A673 (cell line): ENCODE measurements around the gene UBXN2A. TPM values are rescaled to one million over a fixed set of nuclear protein-coding genes. Genes with fewer than 3 reads are reported as not detected.

Experiments
- BruUV-seq: library from RNA; stranded (reverse); fragments of 400-500 nt; replicated peaks from 2 replicates; lab custom pipeline; 2021; lab: Mats Ljungman, UMichigan
- CTCF ChIA-PET: fragments of 300-600 bp; sonication (Branson Sonifier 250); formaldehyde crosslinking; loops from one replicate; lab custom pipeline; 2022; ENCODE audit warnings: antibody characterized with exemption; lab: Charles Lee
- POLR2A ChIA-PET: fragments of 300-600 bp; sonication (Branson Sonifier 250); formaldehyde crosslinking; loops from one replicate; lab custom pipeline; 2022; ENCODE audit warnings: antibody characterized with exemption; ENCODE audit not compliant: low non-redundant PET; lab: Charles Lee
- DNase-seq: peaks from one replicate; pipeline ENCODE4 v3.0.0-alpha.2; 2015; ENCODE audit warnings: low spot score
- H3K27ac ChIP-seq: fragments of 200-600 bp; sonication (generic); 2 replicates; pipeline ENCODE4 v1.5.1; 2016; ENCODE audit warnings: mixed run types, low read depth, mild to moderate bottlenecking, mixed read lengths, antibody characterized with exemption, low read length; ENCODE audit not compliant: poor library complexity, severe bottlenecking
- H3K27me3 ChIP-seq: fragments of 200-600 bp; sonication (generic); replicated peaks from 2 replicates; pipeline ENCODE4 v1.6.1; 2017; ENCODE audit warnings: mixed run types, low read depth, mild to moderate bottlenecking, mixed read lengths, antibody characterized with exemption, low read length; ENCODE audit not compliant: insufficient read depth, poor library complexity
- H3K36me3 ChIP-seq: fragments of 200-600 bp; sonication (generic); 2 replicates; pipeline ENCODE4 v1.6.1; 2016; ENCODE audit warnings: mixed run types, mild to moderate bottlenecking, mixed read lengths, antibody characterized with exemption, low read length; ENCODE audit not compliant: insufficient read depth, poor library complexity, severe bottlenecking
- H3K4me1 ChIP-seq: fragments of 200-600 bp; sonication (generic); 2 replicates; pipeline ENCODE4 v1.6.1; 2017; ENCODE audit warnings: mixed run types, mild to moderate bottlenecking, mixed read lengths, antibody characterized with exemption, low read length; ENCODE audit not compliant: insufficient read depth, poor library complexity, severe bottlenecking
- H3K4me3 ChIP-seq: fragments of 200-600 bp; sonication (generic); 2 replicates; pipeline ENCODE4 v1.5.1; 2016; ENCODE audit warnings: low read depth, mixed run types, mild to moderate bottlenecking, mixed read lengths, low read length; ENCODE audit not compliant: poor library complexity, severe bottlenecking
- H3K9me3 ChIP-seq: fragments of 200-600 bp; sonication (generic); 2 replicates; pipeline ENCODE4 v1.6.1; 2016; ENCODE audit warnings: mixed run types, low read depth, mild to moderate bottlenecking, mixed read lengths, antibody characterized with exemption, low read length; ENCODE audit not compliant: poor library complexity, severe bottlenecking
- EZH2 ChIP-seq: fragments of 200-600 bp; sonication (generic); IDR thresholded peaks from 2 replicates; pipeline ENCODE4 v1.6.1; 2017; ENCODE audit warnings: borderline replicate concordance, low read depth, mild to moderate bottlenecking, mixed read lengths, antibody characterized with exemption, low read length; ENCODE audit not compliant: poor library complexity, severe bottlenecking
- intact Hi-C: fragments of 100-400 bp; cut with micrococcal nuclease; formaldehyde crosslinking; loops from one replicate; pipeline ENCODE4 v1.10.0; 2022; ENCODE audit not compliant: unreplicated experiment
- total RNA-seq: library from RNA; stranded (reverse); gene quantifications from 2 replicates; pipeline ENCODE4 v1.2.3, GENCODE V29; 2021
- TF ChIP-seq, protein P1 (sequence below): fragments of 300-800, 200-600 bp; sonication (generic); conservative IDR thresholded peaks from 2 replicates; pipeline ENCODE4 v1.5.1; 2017; ENCODE audit warnings: low read depth, mild to moderate bottlenecking, antibody characterized with exemption, low read length, moderate library complexity, mixed read lengths

The UBXN2A gene
- total RNA-seq, 1 experiment from 2014 or later: 18.3 TPM

GRCh38 chr2:24009680-24010476 is 69.6 kb downstream of the UBXN2A start, which contains the start of gene MFSD2B:
Gene MFSD2B, plus strand, starts transcription at chr2:24010085. Its CDS starts 12 bp downstream, at chr2:24010097.
- Histone ChIP-seq H3K9me3 (no peaks in the 10 kb centered on the region), H3K4me3 (peak within 1 kb of the TSS; percentile 41), H3K27me3 (no peaks in the 10 kb centered on the region), H3K36me3 (no peaks in the 10 kb centered on the region), H3K4me1 (no peaks in the 10 kb centered on the region), H3K27ac (no peak within 1 kb of the TSS)
- ChIA-PET POLR2A (no interaction called here), CTCF (no interaction called here)
- BruUV-seq: no TSS peak
- no peak for DNase-seq
- intact Hi-C loops: no loop called here
- TF ChIP-seq EZH2: no peak
- TF ChIP-seq, protein P1, sequence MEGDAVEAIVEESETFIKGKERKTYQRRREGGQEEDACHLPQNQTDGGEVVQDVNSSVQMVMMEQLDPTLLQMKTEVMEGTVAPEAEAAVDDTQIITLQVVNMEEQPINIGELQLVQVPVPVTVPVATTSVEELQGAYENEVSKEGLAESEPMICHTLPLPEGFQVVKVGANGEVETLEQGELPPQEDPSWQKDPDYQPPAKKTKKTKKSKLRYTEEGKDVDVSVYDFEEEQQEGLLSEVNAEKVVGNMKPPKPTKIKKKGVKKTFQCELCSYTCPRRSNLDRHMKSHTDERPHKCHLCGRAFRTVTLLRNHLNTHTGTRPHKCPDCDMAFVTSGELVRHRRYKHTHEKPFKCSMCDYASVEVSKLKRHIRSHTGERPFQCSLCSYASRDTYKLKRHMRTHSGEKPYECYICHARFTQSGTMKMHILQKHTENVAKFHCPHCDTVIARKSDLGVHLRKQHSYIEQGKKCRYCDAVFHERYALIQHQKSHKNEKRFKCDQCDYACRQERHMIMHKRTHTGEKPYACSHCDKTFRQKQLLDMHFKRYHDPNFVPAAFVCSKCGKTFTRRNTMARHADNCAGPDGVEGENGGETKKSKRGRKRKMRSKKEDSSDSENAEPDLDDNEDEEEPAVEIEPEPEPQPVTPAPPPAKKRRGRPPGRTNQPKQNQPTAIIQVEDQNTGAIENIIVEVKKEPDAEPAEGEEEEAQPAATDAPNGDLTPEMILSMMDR: no peak

DNA sequence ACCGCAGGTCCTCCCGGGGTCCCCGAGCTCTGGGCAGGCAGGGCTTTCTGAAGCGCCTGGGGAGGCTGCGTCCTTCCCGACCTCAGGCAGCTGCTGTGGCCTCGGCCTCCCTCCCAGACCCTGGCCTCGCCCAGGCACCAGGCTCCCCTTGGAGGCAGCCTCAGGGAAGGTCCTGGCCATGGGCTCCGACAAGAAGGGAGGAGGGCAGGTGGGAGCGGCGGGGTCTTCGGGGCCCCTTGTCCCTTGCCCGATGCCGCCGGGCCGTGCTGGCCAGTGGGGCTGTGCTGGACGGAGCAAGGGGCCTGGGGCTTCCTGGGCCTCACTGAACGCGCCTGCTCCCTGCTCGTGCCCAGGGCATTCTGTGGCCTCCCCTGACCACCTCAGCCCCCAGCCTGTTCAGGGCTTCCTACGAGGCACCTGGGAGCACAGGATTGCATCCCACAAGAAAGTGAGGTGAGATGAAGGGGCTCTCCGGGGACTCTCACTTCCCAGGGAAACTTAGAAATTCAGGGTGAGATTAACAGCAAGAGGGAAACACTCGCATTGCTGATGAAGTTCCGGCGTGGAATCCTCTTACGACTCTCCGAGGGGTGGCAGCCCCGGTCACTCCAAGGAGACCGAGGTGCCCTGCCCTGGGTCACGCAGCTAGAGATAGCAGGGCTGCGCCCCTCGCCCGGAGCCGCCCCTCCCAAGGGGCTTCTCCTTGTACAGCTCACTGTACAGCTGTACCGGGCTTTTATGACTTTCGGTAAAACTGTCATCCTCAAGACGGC is 70.4 kb downstream of the UBXN2A start:
- intact Hi-C loops: no loop called here
- no peaks in the 10 kb centered on the region for H3K36me3 ChIP-seq
- BruUV-seq: no TSS peak
- DNase-seq: no peak
- H3K27ac ChIP-seq: no peak overlapping the region
- POLR2A ChIA-PET: no interaction called here
- no peak overlapping the region for H3K4me3 ChIP-seq
- H3K9me3 ChIP-seq: no peaks in the 10 kb centered on the region
- TF ChIP-seq EZH2: no peak
- TF ChIP-seq, protein P1: no peak
- no peaks in the 10 kb centered on the region for H3K4me1 ChIP-seq
- no peaks in the 10 kb centered on the region for H3K27me3 ChIP-seq
- CTCF ChIA-PET: no interaction called here

DNA sequence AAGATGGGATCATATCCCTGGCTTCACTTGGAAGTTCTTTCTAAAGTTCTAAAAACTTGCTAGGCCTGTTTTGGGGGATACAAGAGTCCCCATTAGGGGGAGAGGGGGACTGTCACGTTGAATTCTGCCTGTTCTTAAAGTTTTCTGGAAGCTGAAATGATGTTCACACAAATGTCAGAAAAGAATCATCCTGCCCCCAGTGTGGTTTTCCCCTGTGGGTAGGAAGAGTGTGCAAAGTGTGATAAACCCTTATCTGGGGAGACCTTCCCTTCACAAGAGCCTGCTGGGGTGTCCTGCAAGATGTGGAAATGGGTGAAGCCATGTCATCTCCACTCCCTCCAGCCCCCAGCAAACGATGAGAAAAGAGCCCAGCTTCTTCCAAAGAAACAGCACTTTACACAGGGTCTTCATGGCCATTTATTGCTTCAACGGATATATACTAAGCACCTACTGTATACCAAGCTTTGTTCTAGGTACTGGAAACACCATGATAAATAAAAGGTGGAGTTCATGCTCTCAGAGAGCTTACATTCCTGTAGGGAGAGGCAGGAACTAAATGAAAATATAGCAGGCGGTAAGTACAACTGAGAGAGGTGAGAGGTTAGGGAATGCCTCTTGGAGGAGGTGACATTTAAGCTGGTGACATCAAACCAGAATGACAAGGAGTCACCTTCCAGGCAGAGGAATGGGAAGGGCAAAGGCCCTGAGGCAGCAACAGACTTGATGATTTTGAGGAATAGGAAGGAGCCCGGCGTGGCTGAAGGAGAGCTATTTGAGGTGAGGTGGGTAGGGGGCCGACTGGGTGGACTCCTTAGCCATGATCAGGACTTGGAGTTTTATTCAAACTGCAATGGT is 71.2 kb downstream of the UBXN2A start:
- ChIA-PET CTCF (no interaction called here), POLR2A (no interaction called here)
- BruUV-seq: no TSS peak
- Histone ChIP-seq H3K4me1 (no peaks in the 10 kb centered on the region), H3K9me3 (no peaks in the 10 kb centered on the region), H3K27ac (no peak overlapping the region), H3K27me3 (no peaks in the 10 kb centered on the region), H3K36me3 (no peaks in the 10 kb centered on the region), H3K4me3 (no peak overlapping the region)
- intact Hi-C loops: no loop called here
- no peak for TF ChIP-seq EZH2
- TF ChIP-seq, protein P1: no peak
- no peak for DNase-seq
